Transverse colon (tissue), 4 donors: Measurements from ENCODE around the gene CRYBG1.

Experiments
- POLR2A ChIP-seq: fragments of 450-650 bp; IDR thresholded peaks from one replicate; pipeline ENCODE4 v1.6.1; 2016; ENCODE audit warnings: antibody characterized with exemption, mild to moderate bottlenecking, moderate library complexity
- POLR2AphosphoS5 ChIP-seq, 3 donors: sonication (generic); formaldehyde crosslinking; IDR thresholded peaks; one replicate each; pipeline ENCODE4 v1.6.1; 2016; ENCODE audit warnings: antibody characterized with exemption in 3 of 3
- TF ChIP-seq, protein P1 (sequence below), 5 experiments: fragments of 200-600 bp in 3 of 5; fragments of 450-650 bp in 2 of 5; sonication (generic) in 3 of 5; IDR thresholded peaks; 1 replicate in 2 of 5; 2 replicates in 3 of 5; pipeline ENCODE4 v1.5.1; 2016 to 2017; ENCODE audit warnings: antibody characterized with exemption in 5 of 5, inconsistent platforms in 3 of 5, mild to moderate bottlenecking in 2 of 5, moderate library complexity in 1 of 5

- TF ChIP-seq, protein P1, sequence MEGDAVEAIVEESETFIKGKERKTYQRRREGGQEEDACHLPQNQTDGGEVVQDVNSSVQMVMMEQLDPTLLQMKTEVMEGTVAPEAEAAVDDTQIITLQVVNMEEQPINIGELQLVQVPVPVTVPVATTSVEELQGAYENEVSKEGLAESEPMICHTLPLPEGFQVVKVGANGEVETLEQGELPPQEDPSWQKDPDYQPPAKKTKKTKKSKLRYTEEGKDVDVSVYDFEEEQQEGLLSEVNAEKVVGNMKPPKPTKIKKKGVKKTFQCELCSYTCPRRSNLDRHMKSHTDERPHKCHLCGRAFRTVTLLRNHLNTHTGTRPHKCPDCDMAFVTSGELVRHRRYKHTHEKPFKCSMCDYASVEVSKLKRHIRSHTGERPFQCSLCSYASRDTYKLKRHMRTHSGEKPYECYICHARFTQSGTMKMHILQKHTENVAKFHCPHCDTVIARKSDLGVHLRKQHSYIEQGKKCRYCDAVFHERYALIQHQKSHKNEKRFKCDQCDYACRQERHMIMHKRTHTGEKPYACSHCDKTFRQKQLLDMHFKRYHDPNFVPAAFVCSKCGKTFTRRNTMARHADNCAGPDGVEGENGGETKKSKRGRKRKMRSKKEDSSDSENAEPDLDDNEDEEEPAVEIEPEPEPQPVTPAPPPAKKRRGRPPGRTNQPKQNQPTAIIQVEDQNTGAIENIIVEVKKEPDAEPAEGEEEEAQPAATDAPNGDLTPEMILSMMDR (IDR thresholded peaks at IDR 0.05) = no peak
- TF ChIP-seq POLR2AphosphoS5 (IDR thresholded peaks at IDR 0.05) (no peak), POLR2A (no peak)
Measured at GRCh38 chr6:106619223-106619622, 258.7 kb downstream of the CRYBG1 start.
